ENCODE results near the gene KRT72. TPM values are rescaled to one million over a fixed set of nuclear protein-coding genes. Genes with fewer than 3 reads are reported as not detected.

KRT72 gene
- total RNA-seq, 4 donors from 2014 or later = not detected

- no peak for ATAC-seq
- Histone ChIP-seq H3K4me1 (no peaks in the 10 kb centered on the region), H3K4me3 (no peak overlapping the region), H3K36me3 (no peaks in the 10 kb centered on the region), H3K9me3 (no peaks in the 10 kb centered on the region), H3K27ac (no peak overlapping the region), H3K27me3 (peaks cover 0 to 9% (median 2%) of the 10 kb centered on the region in 3 donors)
- TF ChIP-seq CTCF (IDR thresholded peaks at IDR 0.05 in 4 of 5, conservative IDR thresholded peaks at IDR 0.05 in 1 of 5) (no peak), POLR2A (IDR thresholded peaks at IDR 0.05) (no peak)
- intact Hi-C loops (cut with DNase I; ENCODE audit: low total_unique reads) = no loop called here
- in situ Hi-C loops (cut with MboI; ENCODE audit: low sequenced_read_pairs in 4 of 4) = no loop called here
- DNase-seq = no peak
Measured at GRCh38 chr12:52611080-52611468, 9.8 kb upstream of the KRT72 start.

GRCh38 chr12:52608826-52609630 lies 7.8 kb upstream of the KRT72 start:
- intact Hi-C loops (cut with DNase I; ENCODE audit: low total_unique reads) (no loop called here), in situ Hi-C loops (cut with MboI; ENCODE audit: low sequenced_read_pairs in 4 of 4) (no loop called here)
- Histone ChIP-seq H3K4me1 (no peaks in the 10 kb centered on the region), H3K4me3 (no peak overlapping the region), H3K36me3 (no peaks in the 10 kb centered on the region), H3K27ac (no peak overlapping the region), H3K27me3 (peaks cover 0 to 7% (median 2%) of the 10 kb centered on the region in 3 donors), H3K9me3 (no peaks in the 10 kb centered on the region)
- DNase-seq (no peak), ATAC-seq (no peak)
- TF ChIP-seq CTCF (IDR thresholded peaks at IDR 0.05 in 4 of 5, conservative IDR thresholded peaks at IDR 0.05 in 1 of 5) (no peak), POLR2A (IDR thresholded peaks at IDR 0.05) (no peak)

- in situ Hi-C loops (cut with MboI; ENCODE audit: low sequenced_read_pairs in 4 of 4) (no loop called here), intact Hi-C loops (cut with DNase I; ENCODE audit: low total_unique reads) (no loop called here)
- Histone ChIP-seq H3K9me3 (no peaks in the 10 kb centered on the region), H3K27ac (no peak overlapping the region), H3K4me1 (no peaks in the 10 kb centered on the region), H3K36me3 (no peaks in the 10 kb centered on the region), H3K27me3 (peaks cover 0 to 7% (median 2%) of the 10 kb centered on the region in 3 donors), H3K4me3 (no peak overlapping the region)
- no peak for ATAC-seq
- TF ChIP-seq CTCF (IDR thresholded peaks at IDR 0.05 in 4 of 5, conservative IDR thresholded peaks at IDR 0.05 in 1 of 5) = no peak
- no peak for TF ChIP-seq POLR2A (IDR thresholded peaks at IDR 0.05)
- no peak for DNase-seq
Measured at GRCh38 chr12:52608161-52608560, 6.9 kb upstream of the KRT72 start.

GRCh38 chr12:52607314-52607713 lies 6.1 kb upstream of the KRT72 start:
- no peak overlapping the region for H3K27ac ChIP-seq
- no peak for DNase-seq
- in situ Hi-C loops (cut with MboI; ENCODE audit: low sequenced_read_pairs in 4 of 4) = no loop called here
- ATAC-seq = no peak
- TF ChIP-seq CTCF (IDR thresholded peaks at IDR 0.05 in 4 of 5, conservative IDR thresholded peaks at IDR 0.05 in 1 of 5) = no peak
- TF ChIP-seq POLR2A (IDR thresholded peaks at IDR 0.05) = no peak
- no peak overlapping the region for H3K4me3 ChIP-seq
- no peaks in the 10 kb centered on the region for H3K4me1 ChIP-seq
- H3K9me3 ChIP-seq = no peaks in the 10 kb centered on the region
- H3K36me3 ChIP-seq = no peaks in the 10 kb centered on the region
- intact Hi-C loops (cut with DNase I; ENCODE audit: low total_unique reads) = no loop called here
- H3K27me3 ChIP-seq = peaks cover 0 to 13% (median 2%) of the 10 kb centered on the region in 3 donors
